ENCODE results near the gene MS4A6A.

Gene MS4A6A

DNA sequence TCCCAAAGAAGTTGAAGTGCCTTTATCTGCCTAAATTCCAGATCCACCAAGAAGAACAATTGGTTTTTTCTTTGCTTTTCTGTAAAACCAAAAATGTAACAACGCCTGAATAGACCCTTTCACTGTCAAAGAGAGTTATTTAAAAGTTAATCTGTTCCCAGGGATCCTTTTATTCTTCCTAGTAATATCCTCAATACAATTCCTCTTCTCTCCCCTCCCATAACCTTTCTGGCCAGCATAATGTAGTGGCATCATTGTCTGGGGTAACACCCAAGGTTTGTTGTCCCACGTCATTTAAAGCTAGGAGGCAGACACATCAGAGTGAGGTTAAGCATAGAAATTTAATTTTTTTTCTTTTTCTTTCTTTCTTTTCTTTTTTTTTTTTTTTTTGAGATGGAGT, 54.5 kb downstream of the MS4A6A start:
- DNase-seq (ENCODE audit: low read depth), result no peak

DNA sequence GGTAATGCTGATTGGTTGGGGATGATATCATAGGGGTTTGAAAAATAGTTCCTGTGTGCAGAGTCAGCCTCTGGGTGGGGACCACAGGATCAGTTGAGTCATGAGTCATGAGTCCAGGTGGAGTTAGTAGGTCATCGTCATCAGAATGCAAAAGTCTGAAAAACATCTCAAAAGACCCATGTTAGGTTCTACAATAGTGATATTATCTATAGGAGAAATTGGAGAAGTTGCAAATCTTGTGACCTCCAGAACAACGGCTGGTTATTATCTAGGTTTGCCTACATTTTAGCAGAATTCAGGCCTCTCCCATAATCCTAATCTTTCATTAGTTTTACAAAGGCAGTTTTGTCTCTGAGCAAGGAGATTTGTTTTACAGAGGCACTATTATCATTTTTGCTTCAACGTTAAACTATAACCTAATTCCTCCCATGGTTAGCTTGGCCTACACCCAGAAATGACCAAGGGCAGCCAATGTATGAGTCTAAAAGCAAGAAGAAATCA, 55.5 kb downstream of the MS4A6A start:
- DNase-seq (ENCODE audit: low read depth), result no peak

- DNase-seq (ENCODE audit: low read depth), result no peak
Measured at GRCh38 chr11:60125956-60126585, 56.8 kb downstream of the MS4A6A start.

GRCh38 chr11:60124802-60125432, 58.0 kb downstream of the MS4A6A start:
- no peak for DNase-seq (ENCODE audit: low read depth)
